HepG2 (cell line): ENCODE results near the gene ATP13A2. TPM values are rescaled to one million over a fixed set of nuclear protein-coding genes. Genes with fewer than 3 reads are reported as not detected.

Source experiments
- ATAC-seq: fragments of 200-7000 bp; cut with Tn5 transposase; 3 replicates; pipeline ENCODE4 v1.9.1; 2020; ENCODE audit warnings: mild to moderate bottlenecking, moderate library complexity
- BruUV-seq: library from RNA; stranded (reverse); fragments of 400-500 nt; replicated peaks from 2 replicates; lab custom pipeline; 2021; lab: Mats Ljungman, UMichigan
- CTCF ChIA-PET: fragments of 300-600 bp; formaldehyde crosslinking; extraction: SDS; loops from one replicate; lab custom pipeline; 2021; ENCODE audit warnings: low total read pairs, inconsistent platforms, low intra/inter-chr PET ratio; lab: Yijun Ruan, JAX
- POLR2A ChIA-PET: fragments of 350-600 bp; sonication (Branson Sonifier 250); formaldehyde crosslinking; loops from one replicate; lab custom pipeline; 2020; ENCODE audit warnings: antibody characterized with exemption, inconsistent platforms; lab: Yijun Ruan, JAX
- DNase-seq: peaks from one replicate; pipeline ENCODE4 v3.0.0-alpha.2; 2015; ENCODE audit warnings: low spot score
- FAIRE-seq: peaks from 3 replicates; lab custom pipeline; 2011; peaks lifted over from hg19 to GRCh38; lab: Jason Lieb, UNC
- H2AFZ ChIP-seq: one replicate; pipeline ENCODE4 v1.6.1; 2011; ENCODE audit warnings: low read length, inconsistent platforms
- H3K27ac ChIP-seq: fragments of 300-600 bp; 3 replicates; pipeline ENCODE4 v1.8.0; 2011; ENCODE audit warnings: mixed run types, mild to moderate bottlenecking, mixed read lengths, low read length, inconsistent platforms; ENCODE audit not compliant: insufficient read depth; ENCODE audit errors: extremely low read length
- H3K27me3 ChIP-seq, 2 experiments: fragments of 200-600 bp in 1 of 2; 2 replicates in 1 of 2; 3 replicates in 1 of 2; pipeline versions ENCODE4 v1.6.0 to v1.8.0; 2011; ENCODE audit warnings: low read length in 2 of 2, mild to moderate bottlenecking in 2 of 2, moderate library complexity in 2 of 2, inconsistent platforms in 1 of 2; ENCODE audit not compliant: insufficient read depth in 2 of 2, control insufficient read depth in 1 of 2
- H3K36me3 ChIP-seq, 2 experiments: fragments of 200-600 bp in 1 of 2; replicated peaks in 1 of 2; 2 replicates in 1 of 2; 3 replicates in 1 of 2; pipeline versions ENCODE4 v1.5.1 to v1.8.0; 2011; ENCODE audit warnings: low read length in 2 of 2, inconsistent platforms in 1 of 2; ENCODE audit not compliant: insufficient read depth in 2 of 2, control insufficient read depth in 1 of 2
- H3K4me1 ChIP-seq: 2 replicates; pipeline ENCODE4 v1.5.1; 2012; ENCODE audit warnings: low read length, inconsistent platforms; ENCODE audit not compliant: insufficient read depth
- H3K4me2 ChIP-seq: 2 replicates; pipeline ENCODE4 v1.6.0; 2011; ENCODE audit warnings: low read depth, low read length, inconsistent platforms
- H3K4me3 ChIP-seq, 3 experiments: fragments of 200-600 bp in 1 of 3; sonication (generic), shearing (Covaris generic) in 1 of 3; replicated peaks in 1 of 3; 2 replicates each; pipeline ENCODE4 v1.5.1; 2011 to 2016; ENCODE audit warnings: low read length in 3 of 3, inconsistent platforms in 2 of 3, low read depth in 2 of 3, mild to moderate bottlenecking in 2 of 3, control low read depth in 1 of 3, mixed read lengths in 1 of 3; ENCODE audit not compliant: insufficient read depth in 1 of 3
- H3K79me2 ChIP-seq: one replicate; pipeline ENCODE4 v1.6.1; 2011; ENCODE audit warnings: low read length, inconsistent platforms; ENCODE audit not compliant: insufficient read depth
- H3K9ac ChIP-seq: 2 replicates; pipeline ENCODE4 v1.6.0; 2011; ENCODE audit warnings: mild to moderate bottlenecking, low read depth, low read length, inconsistent platforms; ENCODE audit not compliant: insufficient read depth
- H3K9me3 ChIP-seq: 2 replicates; pipeline ENCODE4 v1.5.1; 2012; ENCODE audit warnings: mild to moderate bottlenecking, low read length
- H4K20me1 ChIP-seq: 2 replicates; pipeline ENCODE4 v1.6.0; 2011; ENCODE audit warnings: inconsistent platforms, mild to moderate bottlenecking, low read length, moderate library complexity; ENCODE audit not compliant: insufficient read depth
- DNMT1 ChIP-seq: sonication (generic); formaldehyde crosslinking; IDR thresholded peaks from 2 replicates; pipeline ENCODE4 v1.5.1; 2020; ENCODE audit warnings: mild to moderate bottlenecking, missing genetic modification reagents
- FOXA1 ChIP-seq, 2 experiments: fragments of 450-650 bp in 1 of 2; sonication (generic) in 1 of 2; formaldehyde crosslinking in 1 of 2; IDR thresholded peaks; 2 replicates each; pipeline versions ENCODE4 v1.4.0 to v1.6.1; 2016 to 2020; ENCODE audit warnings: missing genetic modification reagents in 1 of 2
- TP53 ChIP-seq: sonication (generic); formaldehyde crosslinking; conservative IDR thresholded peaks from 2 replicates; pipeline ENCODE4 v1.4.0; 2020; ENCODE audit warnings: missing genetic modification reagents
- WIZ ChIP-seq: sonication (generic); formaldehyde crosslinking; IDR thresholded peaks from 2 replicates; pipeline ENCODE4 v1.5.1; 2020; ENCODE audit warnings: mild to moderate bottlenecking, missing genetic modification reagents
- ZNF101 ChIP-seq: sonication (generic); formaldehyde crosslinking; IDR thresholded peaks from 2 replicates; pipeline ENCODE4 v1.4.0; 2020; ENCODE audit warnings: mild to moderate bottlenecking, low read depth, missing genetic modification reagents, borderline replicate concordance
- ZNF768 ChIP-seq: sonication (generic); formaldehyde crosslinking; IDR thresholded peaks from 2 replicates; pipeline ENCODE4 v1.4.0; 2020; ENCODE audit warnings: missing genetic modification reagents
- ZSCAN9 ChIP-seq: IDR thresholded peaks from 2 replicates; pipeline ENCODE4 v1.6.1; 2016; ENCODE audit warnings: borderline replicate concordance
- WGBS: methylation state at CpG from one replicate; pipeline ENCODE4 v1.1.6; 2017; ENCODE audit warnings: low lambda C conversion rate; 5-methylcytosine and 5-hydroxymethylcytosine counted together
- in situ Hi-C: cut with HindIII; loops from 2 replicates; pipeline ENCODE4 v1.10.0; 2017; ENCODE audit warnings: low pct_unique_long_range_greater_than_20kb; ENCODE audit not compliant: extremely low pct_ligation_motif_present
- intact Hi-C: fragments of 100-400 bp; cut with micrococcal nuclease; formaldehyde crosslinking; loops from one replicate; pipeline ENCODE4 v1.10.0; 2022; ENCODE audit not compliant: unreplicated experiment
- polyA plus RNA-seq, 8 experiments: library from polyadenylated mRNA; depleted of rRNA in 3 of 8; stranded (reverse) in 7 of 8; unstranded in 1 of 8; fragments of >200 nt; fragmentation: Illumina TruSeq in 4 of 8; extraction: Trizol in 4 of 8; gene quantifications; 2 replicates each; pipeline versions ENCODE4 v1.2.1 to v1.2.3, GENCODE V29; 2011 to 2016; ENCODE audit warnings: low read depth in 4 of 8, missing spikeins in 1 of 8, mixed read lengths in 1 of 8; ENCODE audit not compliant: insufficient read depth in 1 of 8
- total RNA-seq, 5 experiments: library from RNA; depleted of rRNA; stranded (reverse); fragments of >200 nt; fragmentation: Illumina TruSeq; extraction: Trizol; gene quantifications; 2 replicates each; pipeline ENCODE4 v1.2.3, GENCODE V29; 2016; ENCODE audit warnings: low read depth in 1 of 5
- TF ChIP-seq, protein P1 (sequence below): sonication (generic); formaldehyde crosslinking; IDR thresholded peaks from 2 replicates; pipeline ENCODE4 v1.5.0; 2020; ENCODE audit warnings: mild to moderate bottlenecking, missing genetic modification reagents
- TF ChIP-seq, protein P2 (sequence below): sonication (generic); formaldehyde crosslinking; IDR thresholded peaks from 2 replicates; pipeline ENCODE4 v1.4.0; 2020; ENCODE audit warnings: mild to moderate bottlenecking, missing genetic modification reagents
- TF ChIP-seq, protein P3 (sequence below): sonication (generic); formaldehyde crosslinking; IDR thresholded peaks from 2 replicates; pipeline ENCODE4 v1.5.0; 2020; ENCODE audit warnings: missing genetic modification reagents, mild to moderate bottlenecking, borderline replicate concordance
- TF ChIP-seq, protein P4 (sequence below): sonication (generic); formaldehyde crosslinking; IDR thresholded peaks from 2 replicates; pipeline ENCODE4 v1.4.0; 2020; ENCODE audit warnings: missing genetic modification reagents
- TF ChIP-seq, protein P5 (sequence below): sonication (generic); formaldehyde crosslinking; IDR thresholded peaks from 2 replicates; pipeline ENCODE4 v1.8.0; 2022; ENCODE audit warnings: missing genetic modification reagents, mild to moderate bottlenecking, moderate library complexity, borderline replicate concordance

Gene ATP13A2
- total and polyA plus RNA-seq, 2 of the 13 experiments (the other 11 are each of a cell fraction or from before 2014, with no cell fraction given), result 13.2 to 16.2 TPM

DNA sequence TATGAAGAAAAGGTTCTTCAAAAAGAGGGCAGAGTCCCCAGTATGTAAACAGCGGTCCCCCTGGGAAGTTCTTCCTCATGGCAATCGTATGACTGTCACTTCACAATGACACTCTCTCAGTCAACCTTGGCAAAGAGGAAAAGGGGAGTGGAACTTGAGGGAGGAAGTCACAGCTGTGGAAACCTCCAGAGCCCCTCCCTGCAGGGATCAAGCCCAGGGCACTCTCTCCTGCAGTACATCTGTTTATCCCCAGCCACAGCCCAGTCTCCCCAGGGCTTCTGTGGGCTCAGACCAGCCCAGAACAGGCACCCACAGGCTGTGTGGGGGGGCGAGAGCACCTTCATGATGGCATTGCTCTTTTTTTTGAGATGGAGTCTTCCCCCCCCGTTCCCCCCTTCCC is 2.0 kb downstream of the ATP13A2 start (continued):
- TF ChIP-seq, protein P1, sequence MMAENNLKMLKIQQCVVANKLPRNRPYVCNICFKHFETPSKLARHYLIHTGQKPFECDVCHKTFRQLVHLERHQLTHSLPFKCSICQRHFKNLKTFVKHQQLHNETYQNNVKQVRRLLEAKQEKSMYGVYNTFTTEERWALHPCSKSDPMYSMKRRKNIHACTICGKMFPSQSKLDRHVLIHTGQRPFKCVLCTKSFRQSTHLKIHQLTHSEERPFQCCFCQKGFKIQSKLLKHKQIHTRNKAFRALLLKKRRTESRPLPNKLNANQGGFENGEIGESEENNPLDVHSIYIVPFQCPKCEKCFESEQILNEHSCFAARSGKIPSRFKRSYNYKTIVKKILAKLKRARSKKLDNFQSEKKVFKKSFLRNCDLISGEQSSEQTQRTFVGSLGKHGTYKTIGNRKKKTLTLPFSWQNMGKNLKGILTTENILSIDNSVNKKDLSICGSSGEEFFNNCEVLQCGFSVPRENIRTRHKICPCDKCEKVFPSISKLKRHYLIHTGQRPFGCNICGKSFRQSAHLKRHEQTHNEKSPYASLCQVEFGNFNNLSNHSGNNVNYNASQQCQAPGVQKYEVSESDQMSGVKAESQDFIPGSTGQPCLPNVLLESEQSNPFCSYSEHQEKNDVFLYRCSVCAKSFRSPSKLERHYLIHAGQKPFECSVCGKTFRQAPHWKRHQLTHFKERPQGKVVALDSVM, result 0 out of 2 replicates have a peak, but pooled peaks have one; percentile 1
- TF ChIP-seq FOXA1 (IDR thresholded peaks at IDR 0.05), result no peak
- 0 out of 2 replicates have a peak, but pooled peaks have one; percentile 8 for TF ChIP-seq FOXA1 (CRISPR knock-in tag; IDR thresholded peaks at IDR 0.05)
- TF ChIP-seq, protein P2, sequence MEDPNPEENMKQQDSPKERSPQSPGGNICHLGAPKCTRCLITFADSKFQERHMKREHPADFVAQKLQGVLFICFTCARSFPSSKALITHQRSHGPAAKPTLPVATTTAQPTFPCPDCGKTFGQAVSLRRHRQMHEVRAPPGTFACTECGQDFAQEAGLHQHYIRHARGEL (CRISPR knock-in tag), result no peak
- TF ChIP-seq ZNF101 (CRISPR knock-in tag), result no peak
- no peak for TF ChIP-seq ZSCAN9 (CRISPR knock-in tag)

DNA sequence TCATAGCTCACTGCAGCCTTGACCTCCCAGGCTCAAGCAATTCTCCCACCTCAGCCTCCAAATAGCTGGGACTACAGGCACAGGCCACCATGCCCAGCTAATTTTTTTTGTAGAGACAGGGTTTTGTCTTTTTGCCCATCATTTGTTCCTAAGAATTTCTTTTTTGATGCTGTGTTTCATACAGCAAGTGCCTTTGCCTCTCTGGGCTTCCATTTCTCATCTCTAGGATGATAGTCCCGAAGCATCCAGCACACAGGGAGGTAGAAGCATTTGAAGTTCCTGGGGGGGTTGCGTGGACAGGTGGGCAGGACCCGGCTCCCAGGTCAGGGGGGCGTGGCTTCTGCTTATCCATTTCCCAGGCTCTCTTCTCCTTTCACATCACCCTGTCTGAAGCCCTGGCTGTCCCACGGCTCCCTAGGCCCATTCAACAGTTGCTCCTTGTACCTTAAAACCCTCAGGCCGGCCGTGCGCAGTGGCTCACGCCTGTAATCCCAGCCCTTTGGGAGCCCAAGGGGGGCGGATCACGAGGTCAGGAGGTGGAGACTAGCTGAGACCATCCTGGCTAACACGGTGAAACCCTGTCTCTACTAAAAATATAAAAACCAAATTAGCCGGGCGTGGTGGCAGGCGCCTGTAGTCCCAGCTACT is 3.4 kb downstream of the ATP13A2 start:
- WGBS, result 96% methylated on average over 13 of the region's 15 CpGs
- FAIRE-seq (no peak), DNase-seq (no peak), ATAC-seq (no peak)
- intact Hi-C loops (no loop called here), in situ Hi-C loops (no loop called here)
- Histone ChIP-seq H3K4me3 (no peak overlapping the region), H3K79me2 (no peaks in the 10 kb centered on the region), H2AFZ (no peak overlapping the region), H3K9me3 (no peaks in the 10 kb centered on the region), H3K27me3 (no peaks in the 10 kb centered on the region), H4K20me1 (no peaks in the 10 kb centered on the region), H3K9ac (no peak overlapping the region), H3K36me3 (peaks cover 1 to 13% of the 10 kb centered on the region in 2 experiments; a peak in 1 of 5 replicates), H3K4me2 (no peak overlapping the region), H3K27ac (no peak overlapping the region), H3K4me1 (peaks cover 33% of the 10 kb centered on the region)
- BruUV-seq, result no TSS peak
- ChIA-PET POLR2A (no interaction called here), CTCF (no interaction called here)
- TF ChIP-seq DNMT1 (CRISPR knock-in tag), result no peak
- peak; percentile 76 for TF ChIP-seq ZNF768 (CRISPR knock-in tag)
- TF ChIP-seq, protein P3, sequence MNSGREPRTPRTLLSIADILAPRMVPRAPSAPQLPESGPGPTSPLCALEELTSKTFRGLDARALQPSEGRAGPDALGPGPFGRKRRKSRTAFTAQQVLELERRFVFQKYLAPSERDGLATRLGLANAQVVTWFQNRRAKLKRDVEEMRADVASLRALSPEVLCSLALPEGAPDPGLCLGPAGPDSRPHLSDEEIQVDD (CRISPR knock-in tag), result no peak
- TF ChIP-seq, protein P4, sequence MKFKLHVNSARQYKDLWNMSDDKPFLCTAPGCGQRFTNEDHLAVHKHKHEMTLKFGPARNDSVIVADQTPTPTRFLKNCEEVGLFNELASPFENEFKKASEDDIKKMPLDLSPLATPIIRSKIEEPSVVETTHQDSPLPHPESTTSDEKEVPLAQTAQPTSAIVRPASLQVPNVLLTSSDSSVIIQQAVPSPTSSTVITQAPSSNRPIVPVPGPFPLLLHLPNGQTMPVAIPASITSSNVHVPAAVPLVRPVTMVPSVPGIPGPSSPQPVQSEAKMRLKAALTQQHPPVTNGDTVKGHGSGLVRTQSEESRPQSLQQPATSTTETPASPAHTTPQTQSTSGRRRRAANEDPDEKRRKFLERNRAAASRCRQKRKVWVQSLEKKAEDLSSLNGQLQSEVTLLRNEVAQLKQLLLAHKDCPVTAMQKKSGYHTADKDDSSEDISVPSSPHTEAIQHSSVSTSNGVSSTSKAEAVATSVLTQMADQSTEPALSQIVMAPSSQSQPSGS (CRISPR knock-in tag), result no peak
- TF ChIP-seq TP53 (CRISPR knock-in tag), result no peak
- TF ChIP-seq WIZ (CRISPR knock-in tag), result no peak
- TF ChIP-seq, protein P5, sequence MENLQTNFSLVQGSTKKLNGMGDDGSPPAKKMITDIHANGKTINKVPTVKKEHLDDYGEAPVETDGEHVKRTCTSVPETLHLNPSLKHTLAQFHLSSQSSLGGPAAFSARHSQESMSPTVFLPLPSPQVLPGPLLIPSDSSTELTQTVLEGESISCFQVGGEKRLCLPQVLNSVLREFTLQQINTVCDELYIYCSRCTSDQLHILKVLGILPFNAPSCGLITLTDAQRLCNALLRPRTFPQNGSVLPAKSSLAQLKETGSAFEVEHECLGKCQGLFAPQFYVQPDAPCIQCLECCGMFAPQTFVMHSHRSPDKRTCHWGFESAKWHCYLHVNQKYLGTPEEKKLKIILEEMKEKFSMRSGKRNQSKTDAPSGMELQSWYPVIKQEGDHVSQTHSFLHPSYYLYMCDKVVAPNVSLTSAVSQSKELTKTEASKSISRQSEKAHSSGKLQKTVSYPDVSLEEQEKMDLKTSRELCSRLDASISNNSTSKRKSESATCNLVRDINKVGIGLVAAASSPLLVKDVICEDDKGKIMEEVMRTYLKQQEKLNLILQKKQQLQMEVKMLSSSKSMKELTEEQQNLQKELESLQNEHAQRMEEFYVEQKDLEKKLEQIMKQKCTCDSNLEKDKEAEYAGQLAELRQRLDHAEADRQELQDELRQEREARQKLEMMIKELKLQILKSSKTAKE (CRISPR knock-in tag), result no peak
